GM12875 (cell line): ENCODE results near the gene CCS.

Source experiments
- H3K4me3 ChIP-seq: one replicate; pipeline ENCODE4 v1.5.1; 2011; ENCODE audit warnings: low read depth, low read length, control low read depth
- CTCF ChIP-seq: IDR thresholded peaks from 2 replicates; pipeline ENCODE4 v1.5.1; 2011; ENCODE audit warnings: low read depth, mild to moderate bottlenecking, control low read depth, inconsistent platforms, low read length, moderate library complexity, borderline replicate concordance; ENCODE audit not compliant: insufficient read depth

CCS gene

GRCh38 chr11:66612458-66612857 lies 19.5 kb downstream of the CCS start:
- H3K4me3 ChIP-seq = no peak overlapping the region
- TF ChIP-seq CTCF = no peak

GRCh38 chr11:66614073-66614472 lies 21.1 kb downstream of the CCS start:
- H3K4me3 ChIP-seq = no peak overlapping the region
- TF ChIP-seq CTCF = no peak

- no peak for TF ChIP-seq CTCF
- H3K4me3 ChIP-seq = peak within 1 kb of the TSS; percentile 99
Observed at GRCh38 chr11:66616379-66617154, 23.6 kb downstream of the CCS start, which contains the start of gene RBM14. TSS of gene RBM14 (plus strand) at chr11:66616630. CDS start at chr11:66616721, 91 bp downstream.

- no peak for TF ChIP-seq CTCF
Observed at GRCh38 chr11:66617155-66617834, 24.3 kb downstream of the CCS start.

GRCh38 chr11:66619080-66619554 lies 26.1 kb downstream of the CCS start:
- H3K4me3 ChIP-seq = no peak overlapping the region
- TF ChIP-seq CTCF = no peak

More at GRCh38 chr11:66617155-66617834, 24.3 kb downstream of the CCS start:
- H3K4me3 ChIP-seq = peak overlapping the region; percentile 99

GRCh38 chr11:66624450-66624849 lies 31.5 kb downstream of the CCS start:
- H3K4me3 ChIP-seq = no peak overlapping the region
- no peak for TF ChIP-seq CTCF
